OCI-LY1 (cell line): Measurements from ENCODE around the gene AP1B1.
"Not testable (repeated sequence)": the region's sequence is repeated elsewhere in the genome, so short reads cannot be mapped to it uniquely, and the experiment has no call there.

Experiments used
- H2AFZ ChIP-seq: fragments of 200-600 bp; sonication (generic), shearing (Covaris generic); 2 replicates; pipeline ENCODE4 v1.6.0; 2014; ENCODE audit warnings: antibody characterized with exemption, mild to moderate bottlenecking, low read length
- H3F3A ChIP-seq: fragments of 200-600 bp; sonication (generic), shearing (Covaris generic); 2 replicates; pipeline ENCODE4 v1.6.0; 2014; ENCODE audit warnings: mild to moderate bottlenecking, antibody characterized with exemption, low read length, moderate library complexity; ENCODE audit not compliant: insufficient read depth
- H3K27ac ChIP-seq: fragments of 200-600 bp; sonication (generic); 2 replicates; pipeline ENCODE4 v1.5.1; 2014; ENCODE audit warnings: low read length, mixed run types, mild to moderate bottlenecking, low read depth; ENCODE audit not compliant: poor library complexity, severe bottlenecking
- H3K27me3 ChIP-seq: fragments of 200-600 bp; sonication (generic); 2 replicates; pipeline ENCODE4 v1.6.0; 2014; ENCODE audit warnings: antibody characterized with exemption, mild to moderate bottlenecking, low read length, moderate library complexity; ENCODE audit not compliant: insufficient read depth
- H3K36me3 ChIP-seq: fragments of 200-600 bp; sonication (generic); 2 replicates; pipeline ENCODE4 v1.6.1; 2014; ENCODE audit warnings: mild to moderate bottlenecking, antibody characterized with exemption, low read length, moderate library complexity, mixed read lengths; ENCODE audit not compliant: insufficient read depth
- H3K4me1 ChIP-seq: fragments of 200-600 bp; sonication (generic); 2 replicates; pipeline ENCODE4 v1.5.1; 2014; ENCODE audit warnings: mild to moderate bottlenecking, low read length, moderate library complexity; ENCODE audit not compliant: insufficient read depth, severe bottlenecking
- H3K4me2 ChIP-seq: fragments of 200-600 bp; sonication (generic), shearing (Covaris generic); 2 replicates; pipeline ENCODE4 v1.6.1; 2014; ENCODE audit warnings: low read length
- H3K4me3 ChIP-seq: fragments of 200-600 bp; sonication (generic); 2 replicates; pipeline ENCODE4 v1.5.1; 2014; ENCODE audit warnings: low read length, low read depth, mild to moderate bottlenecking, mixed read lengths; ENCODE audit not compliant: poor library complexity, severe bottlenecking
- H3K79me2 ChIP-seq: fragments of 200-600 bp; shearing (Covaris generic); 2 replicates; pipeline ENCODE4 v1.6.1; 2016; ENCODE audit warnings: mixed run types, low read length, mixed read lengths; ENCODE audit not compliant: insufficient read depth
- H3K9ac ChIP-seq: fragments of 200-600 bp; sonication (generic), shearing (Covaris generic); 2 replicates; pipeline ENCODE4 v1.6.1; 2014; ENCODE audit warnings: mild to moderate bottlenecking, low read length, mixed read lengths
- H3K9me2 ChIP-seq: fragments of 200-600 bp; sonication (generic), shearing (Covaris generic); 2 replicates; pipeline ENCODE4 v1.6.1; 2014; ENCODE audit warnings: low read depth, mild to moderate bottlenecking, low read length, mixed read lengths
- H3K9me3 ChIP-seq: fragments of 200-600 bp; shearing (Covaris generic); 2 replicates; pipeline ENCODE4 v1.6.1; 2014; ENCODE audit warnings: low read length, mixed read lengths
- H4K20me1 ChIP-seq: fragments of 200-600 bp; sonication (generic), shearing (Covaris generic); 2 replicates; pipeline ENCODE4 v1.6.0; 2016; ENCODE audit warnings: mild to moderate bottlenecking, low read length; ENCODE audit not compliant: insufficient read depth
- EZH2 ChIP-seq: fragments of 200-600 bp; sonication (generic), shearing (Covaris generic); IDR thresholded peaks from 2 replicates; pipeline ENCODE4 v1.8.0; 2017; ENCODE audit warnings: borderline replicate concordance, mixed run types, mild to moderate bottlenecking, antibody characterized with exemption, low read length, moderate library complexity, mixed read lengths
- TF ChIP-seq, protein P1 (sequence below): fragments of 200-600 bp; sonication (generic), shearing (Covaris generic); IDR thresholded peaks from 2 replicates; pipeline ENCODE4 v1.5.1; 2017; ENCODE audit warnings: mild to moderate bottlenecking, antibody characterized with exemption, low read length, moderate library complexity, mixed read lengths

The AP1B1 gene

DNA sequence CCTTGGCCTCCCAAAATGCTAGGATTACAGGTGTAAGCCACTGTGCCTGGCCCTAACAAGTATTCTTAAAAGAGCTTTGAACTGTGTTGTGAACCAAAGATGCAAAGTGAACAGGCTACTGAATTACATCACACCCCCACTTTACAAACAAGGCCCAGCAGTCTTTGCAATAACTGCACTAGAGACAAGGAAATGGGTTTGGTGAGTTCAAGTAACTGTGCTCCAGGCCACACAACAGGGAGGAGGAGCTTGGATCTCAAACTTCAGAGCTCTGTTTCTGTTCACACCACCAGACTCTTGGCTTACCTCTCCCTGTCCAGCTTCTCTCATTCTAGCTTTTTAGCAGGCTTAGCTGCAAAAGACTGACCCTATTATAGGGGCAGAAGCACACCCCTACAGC lies 42.4 kb downstream of the AP1B1 start:
- Histone ChIP-seq H3K79me2 (no peaks in the 10 kb centered on the region), H3F3A (no peaks in the 10 kb centered on the region), H4K20me1 (no peaks in the 10 kb centered on the region), H3K27me3 (no peaks in the 10 kb centered on the region), H3K4me1 (no peaks in the 10 kb centered on the region), H2AFZ (no peak overlapping the region), H3K27ac (no peak overlapping the region), H3K36me3 (peaks cover 95% of the 10 kb centered on the region), H3K4me2 (no peak overlapping the region), H3K9me3 (no peaks in the 10 kb centered on the region), H3K9ac (no peak overlapping the region), H3K4me3 (no peak overlapping the region), H3K9me2 (no peaks in the 10 kb centered on the region)
- TF ChIP-seq, protein P1, sequence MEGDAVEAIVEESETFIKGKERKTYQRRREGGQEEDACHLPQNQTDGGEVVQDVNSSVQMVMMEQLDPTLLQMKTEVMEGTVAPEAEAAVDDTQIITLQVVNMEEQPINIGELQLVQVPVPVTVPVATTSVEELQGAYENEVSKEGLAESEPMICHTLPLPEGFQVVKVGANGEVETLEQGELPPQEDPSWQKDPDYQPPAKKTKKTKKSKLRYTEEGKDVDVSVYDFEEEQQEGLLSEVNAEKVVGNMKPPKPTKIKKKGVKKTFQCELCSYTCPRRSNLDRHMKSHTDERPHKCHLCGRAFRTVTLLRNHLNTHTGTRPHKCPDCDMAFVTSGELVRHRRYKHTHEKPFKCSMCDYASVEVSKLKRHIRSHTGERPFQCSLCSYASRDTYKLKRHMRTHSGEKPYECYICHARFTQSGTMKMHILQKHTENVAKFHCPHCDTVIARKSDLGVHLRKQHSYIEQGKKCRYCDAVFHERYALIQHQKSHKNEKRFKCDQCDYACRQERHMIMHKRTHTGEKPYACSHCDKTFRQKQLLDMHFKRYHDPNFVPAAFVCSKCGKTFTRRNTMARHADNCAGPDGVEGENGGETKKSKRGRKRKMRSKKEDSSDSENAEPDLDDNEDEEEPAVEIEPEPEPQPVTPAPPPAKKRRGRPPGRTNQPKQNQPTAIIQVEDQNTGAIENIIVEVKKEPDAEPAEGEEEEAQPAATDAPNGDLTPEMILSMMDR: no peak
- no peak for TF ChIP-seq EZH2

DNA sequence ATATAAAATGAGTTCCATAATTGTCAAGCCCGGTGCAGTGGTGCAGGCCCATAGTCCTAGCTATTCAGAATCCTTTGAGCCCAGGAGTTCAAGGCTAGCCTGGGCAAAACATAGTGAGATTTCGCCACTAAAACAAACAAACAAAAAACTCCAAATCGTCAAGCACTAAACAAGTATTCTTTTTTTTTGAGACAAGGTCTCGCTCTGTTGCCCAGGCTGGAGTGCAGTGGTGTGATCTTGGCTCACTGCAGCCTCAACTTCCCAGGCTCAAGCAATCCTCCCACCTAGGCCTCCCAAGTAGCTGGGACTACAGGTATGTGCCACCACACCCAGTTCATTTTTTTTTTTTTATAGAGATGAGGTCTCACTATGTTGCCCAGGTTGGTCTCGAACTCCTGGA lies 43.5 kb downstream of the AP1B1 start:
- not testable (repeated sequence) for H2AFZ ChIP-seq, H3K9me2 ChIP-seq, H3K27me3 ChIP-seq, H3K4me1 ChIP-seq, H3K27ac ChIP-seq, H4K20me1 ChIP-seq, H3K4me2 ChIP-seq, H3F3A ChIP-seq, H3K9ac ChIP-seq, H3K79me2 ChIP-seq, H3K9me3 ChIP-seq, H3K4me3 ChIP-seq
- peaks cover 95% of the 10 kb centered on the region for H3K36me3 ChIP-seq

DNA sequence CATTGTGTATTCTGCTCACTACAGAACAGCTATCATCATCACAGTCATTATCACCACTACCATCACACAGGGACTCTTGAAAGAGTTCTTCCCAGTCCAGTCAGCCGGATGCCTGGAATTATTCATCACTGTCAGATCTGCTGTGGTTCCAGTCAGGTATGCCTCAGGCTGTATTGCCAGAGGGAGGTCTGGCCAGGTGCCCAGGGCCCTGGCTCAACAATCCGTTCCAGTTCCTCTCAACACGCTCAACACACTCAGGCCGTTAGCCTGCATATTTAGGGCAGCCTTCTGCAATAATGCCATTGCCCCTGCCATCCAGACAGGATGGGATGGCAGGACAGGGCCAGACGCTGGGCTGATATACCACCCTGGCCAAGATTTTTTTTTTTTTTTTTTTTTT lies 44.2 kb downstream of the AP1B1 start:
- Histone ChIP-seq H3K79me2 (no peaks in the 10 kb centered on the region), H4K20me1 (no peaks in the 10 kb centered on the region), H3K4me1 (no peaks in the 10 kb centered on the region), H3K27ac (no peak overlapping the region), H3K27me3 (no peaks in the 10 kb centered on the region), H3K4me3 (no peak overlapping the region), H3K4me2 (no peak overlapping the region), H3K36me3 (peaks cover 94% of the 10 kb centered on the region), H3F3A (no peaks in the 10 kb centered on the region), H2AFZ (no peak overlapping the region), H3K9ac (no peak overlapping the region), H3K9me2 (no peaks in the 10 kb centered on the region), H3K9me3 (no peaks in the 10 kb centered on the region)
- TF ChIP-seq EZH2: no peak
- TF ChIP-seq, protein P1: no peak

DNA sequence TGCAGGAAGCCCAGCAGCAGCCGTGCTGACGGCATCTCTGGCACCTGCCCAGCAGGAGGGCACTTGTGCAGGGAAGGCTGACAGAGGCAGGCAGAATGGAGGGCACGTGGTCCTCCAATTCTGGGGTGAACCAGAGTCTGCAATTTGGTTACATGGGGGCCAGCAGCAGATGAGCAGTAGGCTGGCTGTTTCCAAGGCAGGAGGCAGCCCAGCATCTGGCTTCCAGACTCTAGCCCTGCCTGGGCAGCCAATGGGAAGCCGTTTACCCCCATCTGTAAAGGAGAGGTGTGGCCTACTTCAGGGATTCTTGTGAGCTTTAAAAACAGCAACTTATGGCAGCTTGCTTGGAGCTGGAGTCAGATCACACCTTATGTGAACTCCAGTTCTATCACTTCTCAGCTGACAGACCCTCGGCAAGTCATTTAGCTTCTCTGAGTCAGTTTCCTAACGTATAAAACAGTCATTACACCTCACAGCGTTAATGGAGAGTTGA lies 45.0 kb downstream of the AP1B1 start:
- no peak overlapping the region for H2AFZ ChIP-seq
- no peaks in the 10 kb centered on the region for H3K4me1 ChIP-seq
- H3K9me2 ChIP-seq: no peaks in the 10 kb centered on the region
- H3K27ac ChIP-seq: no peak overlapping the region
- H3K36me3 ChIP-seq: peaks cover 94% of the 10 kb centered on the region
- TF ChIP-seq, protein P1: no peak
- no peak for TF ChIP-seq EZH2
- H3K9me3 ChIP-seq: no peaks in the 10 kb centered on the region
- H3K27me3 ChIP-seq: no peaks in the 10 kb centered on the region
- H3F3A ChIP-seq: no peaks in the 10 kb centered on the region
- no peaks in the 10 kb centered on the region for H4K20me1 ChIP-seq
- H3K4me2 ChIP-seq: no peak overlapping the region
- H3K79me2 ChIP-seq: no peaks in the 10 kb centered on the region
- no peak overlapping the region for H3K9ac ChIP-seq
- H3K4me3 ChIP-seq: no peak overlapping the region
